Inflammatory macrophage treated with lipopolysaccharide for 4 hours (primary cell): ENCODE results near the gene TMEM223.
"Not testable (repeated sequence)": the region's sequence is repeated elsewhere in the genome, so short reads cannot be mapped to it uniquely, and the experiment has no call there.

Source experiments
- DNase-seq: peaks from one replicate; pipeline ENCODE4 v3.0.0-alpha.2; 2020

TMEM223 gene, protein sequence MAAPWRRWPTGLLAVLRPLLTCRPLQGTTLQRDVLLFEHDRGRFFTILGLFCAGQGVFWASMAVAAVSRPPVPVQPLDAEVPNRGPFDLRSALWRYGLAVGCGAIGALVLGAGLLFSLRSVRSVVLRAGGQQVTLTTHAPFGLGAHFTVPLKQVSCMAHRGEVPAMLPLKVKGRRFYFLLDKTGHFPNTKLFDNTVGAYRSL

DNA sequence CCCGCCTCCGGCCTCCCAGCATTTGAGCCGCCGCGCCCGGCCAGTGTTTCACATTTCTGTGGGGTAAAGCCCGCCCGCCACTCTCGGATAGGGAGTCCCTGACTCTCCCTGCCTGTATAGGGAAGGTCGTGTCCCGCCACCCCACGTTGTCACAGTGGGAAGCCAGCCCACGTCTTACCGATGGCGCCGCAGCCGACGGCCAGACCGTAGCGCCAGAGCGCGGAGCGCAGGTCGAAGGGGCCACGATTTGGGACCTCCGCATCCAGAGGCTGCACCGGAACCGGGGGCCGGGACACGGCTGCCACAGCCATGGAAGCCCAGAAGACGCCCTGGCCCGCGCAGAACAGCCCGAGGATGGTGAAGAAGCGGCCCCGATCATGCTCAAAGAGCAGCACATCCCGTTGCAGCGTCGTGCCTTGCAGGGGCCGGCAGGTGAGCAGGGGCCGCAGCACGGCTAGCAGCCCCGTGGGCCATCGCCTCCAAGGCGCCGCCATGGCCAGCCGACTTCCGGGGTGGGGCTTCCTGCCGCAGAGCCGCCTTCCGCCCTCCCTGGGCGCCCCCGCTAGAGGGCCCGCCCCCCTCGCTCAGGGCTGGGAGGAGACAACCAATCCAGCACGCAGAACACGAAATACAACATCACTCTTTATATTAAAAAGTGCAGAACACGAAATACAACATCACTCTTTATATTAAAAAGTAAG lies at the start of gene TMEM223:
Gene TMEM223 (minus strand): TSS at position 506 of the 701 bp plus-strand sequence. CDS start 12 bp downstream, at position 494.
- peak; percentile 77 for DNase-seq

DNA sequence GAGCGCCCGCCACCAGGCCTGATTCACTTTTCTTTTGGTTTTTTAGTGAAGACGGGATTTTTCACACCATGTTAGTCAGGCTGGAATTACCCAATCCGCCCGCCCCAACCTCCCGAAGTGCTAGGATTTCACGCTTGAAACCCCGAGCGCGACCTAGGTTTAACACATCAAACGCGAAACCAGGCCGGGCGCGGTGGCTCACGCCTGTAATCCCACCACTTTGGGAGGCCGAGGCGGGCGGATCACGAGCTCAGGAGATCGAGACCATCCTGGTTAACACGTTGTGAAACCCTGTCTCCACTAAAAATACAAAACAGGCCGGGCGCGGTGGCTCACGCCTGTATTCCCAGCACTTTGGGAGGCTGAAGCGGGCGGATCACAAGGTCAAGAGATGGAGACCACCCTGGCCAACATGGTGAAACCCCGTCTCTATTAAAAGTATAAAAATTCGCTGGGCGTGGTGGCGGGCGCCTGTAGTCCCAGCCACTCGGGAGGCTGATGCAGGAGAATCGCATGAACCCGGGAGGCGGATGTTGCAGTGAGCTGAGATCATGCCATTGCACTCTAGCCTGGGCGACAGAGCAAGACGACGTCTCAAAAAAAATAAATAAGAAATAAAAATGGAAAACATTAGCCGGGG lies 49.0 kb upstream of the TMEM223 start:
- DNase-seq, result peak; percentile 92

DNA sequence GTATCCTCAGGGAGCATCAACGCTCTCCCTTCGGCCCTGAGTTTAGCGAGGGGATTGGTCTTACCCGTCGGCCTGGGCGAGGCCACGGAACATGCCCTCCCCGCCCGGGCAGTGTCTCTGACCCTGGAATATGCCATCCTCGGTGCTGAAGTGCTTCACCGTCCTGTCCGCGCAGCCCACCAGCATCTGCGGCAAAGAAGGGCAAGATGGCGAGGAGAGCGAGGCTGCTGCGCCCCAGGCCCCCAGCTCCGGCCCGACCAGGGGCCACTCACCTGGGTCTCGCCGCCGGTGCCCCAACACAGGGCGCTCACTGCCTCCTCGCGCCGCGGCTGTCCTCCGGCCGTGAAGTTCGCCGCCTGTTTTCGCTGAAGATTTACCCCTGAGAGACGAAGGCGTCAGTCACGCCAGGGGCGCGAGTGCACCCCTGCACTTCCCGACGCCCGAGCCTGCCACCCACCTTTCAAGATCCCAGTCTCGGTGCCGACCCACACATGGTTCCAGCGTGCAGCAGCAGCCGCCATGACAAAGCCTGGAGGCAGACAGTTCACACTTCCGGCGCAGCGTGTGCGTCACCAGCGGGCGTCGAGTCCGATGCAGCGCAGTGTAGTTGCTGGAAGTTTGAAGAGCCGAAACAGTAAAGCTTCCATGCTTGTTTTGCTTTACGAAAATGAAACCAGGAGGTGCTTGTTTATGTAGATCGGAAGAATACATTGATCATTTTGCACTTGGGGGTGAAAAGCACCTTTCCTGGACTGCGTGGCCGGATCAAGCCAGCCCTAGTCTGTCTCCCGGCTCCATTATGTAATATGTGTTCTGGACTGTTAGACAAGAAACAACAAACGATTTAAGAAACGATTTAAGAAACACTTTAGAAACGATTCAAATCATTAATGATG lies 47.5 kb upstream of the TMEM223 start, which contains the start of gene WDR74:
Gene WDR74 (minus strand): TSS at position 541 of the 896 bp plus-strand sequence. CDS start 20 bp downstream, at position 521.
- DNase-seq, result peak; percentile 97

DNA sequence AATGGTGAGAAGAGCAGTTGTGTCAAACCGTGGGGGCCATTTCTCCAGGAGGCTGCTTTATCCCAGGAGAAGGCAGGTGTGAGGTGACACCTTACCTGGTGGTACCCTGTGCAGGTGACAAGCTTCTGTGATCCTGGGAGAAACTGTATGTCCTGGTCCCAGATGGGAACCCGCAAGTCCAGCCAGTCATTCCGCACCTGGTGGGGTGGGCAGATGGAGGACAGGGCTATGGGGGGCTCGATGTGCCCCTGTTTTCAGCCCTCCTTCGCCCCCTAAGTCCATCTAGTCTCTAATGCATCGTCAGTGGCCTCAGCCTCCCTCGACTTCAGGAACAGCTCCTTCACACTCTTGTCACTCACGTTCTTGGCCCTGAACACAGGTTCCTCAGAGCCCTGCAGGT lies 43.5 kb upstream of the TMEM223 start:
- no peak for DNase-seq

DNA sequence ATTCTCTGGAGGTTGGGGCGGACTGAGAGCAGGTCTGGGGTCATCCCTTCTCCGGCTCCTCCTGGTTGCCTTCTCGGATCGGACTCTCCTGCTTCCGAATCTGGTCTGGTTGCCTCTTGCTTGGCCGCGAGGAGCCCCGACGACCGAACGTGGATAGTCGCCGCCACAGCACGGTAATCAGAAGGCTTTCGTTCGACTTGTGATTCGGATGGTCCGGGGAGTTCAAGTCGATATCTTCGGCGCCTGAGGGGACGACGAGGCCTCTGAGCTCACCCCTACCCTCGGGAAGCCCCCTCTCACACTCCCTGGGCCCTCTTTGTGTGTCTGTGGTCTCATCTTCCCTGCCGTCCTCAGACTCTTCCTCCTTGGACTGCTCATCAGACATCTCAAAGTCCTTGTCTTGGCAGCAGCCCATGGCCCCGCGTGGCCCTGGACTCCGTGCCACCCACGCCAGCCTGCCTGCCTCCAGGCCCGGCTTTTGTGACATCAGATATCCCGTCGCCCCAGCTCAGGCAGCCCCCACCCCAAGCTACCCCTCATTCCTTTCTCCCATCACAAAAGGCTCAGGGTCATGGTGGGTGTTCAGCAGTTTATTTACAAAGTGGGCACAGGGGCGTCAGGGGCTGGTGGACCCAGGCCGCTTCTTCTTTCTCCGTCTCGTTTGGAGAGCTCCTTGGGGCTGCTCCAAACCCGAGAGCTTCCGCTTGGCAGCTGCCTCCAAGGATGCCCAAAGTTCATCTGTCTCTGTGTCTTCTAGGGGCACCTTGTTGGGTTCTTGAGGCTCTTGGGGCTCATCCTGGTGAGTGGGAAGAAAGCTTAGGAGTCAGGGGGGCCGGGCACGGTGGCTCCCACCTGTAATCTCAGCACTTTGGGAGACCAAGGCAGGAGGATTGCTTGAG lies 40.8 kb upstream of the TMEM223 start, which contains the start of gene TEX54:
Gene TEX54 (minus strand): TSS at position 506 of the 899 bp plus-strand sequence.
- DNase-seq, result peak; percentile 18

DNA sequence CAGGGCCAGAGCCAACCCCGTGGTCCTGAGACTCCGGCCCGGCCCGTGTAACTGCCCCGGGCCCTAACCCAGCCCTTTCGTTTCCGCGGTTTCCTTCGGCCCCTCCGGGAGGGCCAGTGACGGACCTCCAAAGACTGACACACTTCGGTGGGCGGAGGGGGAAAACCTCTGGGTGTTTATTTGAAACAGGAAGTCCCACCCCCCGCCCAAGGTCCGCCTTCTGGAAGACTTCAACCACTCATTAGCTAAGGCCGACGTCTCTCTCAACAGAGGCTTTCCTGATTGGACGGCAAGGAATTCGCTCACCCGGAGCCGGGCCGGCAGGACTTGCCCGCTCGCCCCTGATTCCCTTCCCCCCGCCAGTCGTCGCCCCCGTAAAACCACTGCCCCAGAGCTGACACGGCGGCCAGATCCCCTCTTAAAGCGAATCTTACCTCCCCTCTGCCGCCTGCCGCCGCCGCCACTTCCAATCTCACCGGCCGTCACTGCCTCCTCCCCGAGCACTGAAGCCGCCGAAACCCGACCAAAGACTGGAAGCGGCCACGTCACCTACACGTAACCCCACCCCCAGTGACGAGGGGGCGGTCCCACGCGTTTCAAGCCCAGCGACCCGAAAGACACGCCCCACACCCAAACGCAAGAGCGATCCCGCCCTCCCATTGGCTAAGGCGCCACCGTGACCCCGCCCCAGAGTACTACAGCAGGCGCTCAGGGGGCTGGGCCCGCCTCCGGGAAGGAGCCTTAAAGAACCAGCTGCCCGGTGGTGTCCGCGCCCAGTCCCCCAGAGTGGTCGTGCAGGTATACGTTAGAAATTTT lies 39.9 kb upstream of the TMEM223 start, which contains the start of gene STX5:
Gene STX5 (minus strand): TSS at position 532 of the 816 bp plus-strand sequence. CDS start 808 bp downstream, outside the sequence.
- DNase-seq, result peak; percentile 99

DNA sequence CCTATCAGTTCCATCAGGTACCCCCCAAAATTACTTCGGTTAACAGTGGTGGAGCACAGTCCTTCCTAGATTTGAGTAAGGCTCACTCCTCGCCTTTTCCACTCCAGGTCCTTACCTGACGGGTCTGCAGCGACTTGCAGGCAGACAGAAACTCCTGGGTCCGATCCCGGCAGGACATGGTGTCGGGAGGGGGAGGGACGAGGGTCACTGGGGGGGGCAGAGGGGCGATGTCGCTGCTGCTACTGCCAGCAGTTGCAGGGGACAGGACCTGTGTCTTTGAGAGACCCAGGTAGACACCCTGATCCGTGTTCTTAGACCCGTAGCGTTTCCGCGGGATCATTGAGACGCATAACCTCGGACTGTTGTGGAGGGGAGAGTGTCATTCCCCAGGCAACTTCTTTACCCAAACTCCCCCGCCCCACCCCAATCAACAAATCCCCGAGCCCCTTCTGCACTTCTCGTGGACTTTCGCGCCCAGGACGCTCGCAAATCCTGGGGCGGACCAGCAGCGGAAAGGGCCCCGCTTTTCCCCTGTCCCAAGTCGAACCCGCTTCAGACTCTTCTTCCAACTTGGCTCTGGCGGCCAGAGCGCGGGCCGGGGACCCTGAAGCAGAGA lies 39.2 kb upstream of the TMEM223 start:
- no peak for DNase-seq

DNA sequence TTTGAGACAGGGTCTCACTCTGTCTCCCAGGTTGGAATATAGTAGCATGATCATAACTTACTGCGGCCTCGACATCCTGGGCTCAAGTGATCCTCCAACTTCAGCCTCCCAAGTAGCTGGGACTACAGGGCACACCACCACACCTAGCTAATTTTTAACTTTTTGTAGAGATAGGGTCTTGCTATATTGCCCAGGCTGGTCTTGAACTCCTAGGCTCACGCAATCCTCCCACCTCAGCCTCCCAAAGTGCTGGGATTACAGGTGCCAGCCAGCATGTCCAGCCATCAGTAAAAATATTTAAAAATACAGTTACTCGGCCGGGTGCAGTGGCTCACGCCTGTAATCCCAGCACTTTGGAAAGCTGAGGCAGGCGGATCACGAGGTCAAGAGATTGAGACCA lies 36.3 kb upstream of the TMEM223 start:
- DNase-seq, result not testable (repeated sequence)

DNA sequence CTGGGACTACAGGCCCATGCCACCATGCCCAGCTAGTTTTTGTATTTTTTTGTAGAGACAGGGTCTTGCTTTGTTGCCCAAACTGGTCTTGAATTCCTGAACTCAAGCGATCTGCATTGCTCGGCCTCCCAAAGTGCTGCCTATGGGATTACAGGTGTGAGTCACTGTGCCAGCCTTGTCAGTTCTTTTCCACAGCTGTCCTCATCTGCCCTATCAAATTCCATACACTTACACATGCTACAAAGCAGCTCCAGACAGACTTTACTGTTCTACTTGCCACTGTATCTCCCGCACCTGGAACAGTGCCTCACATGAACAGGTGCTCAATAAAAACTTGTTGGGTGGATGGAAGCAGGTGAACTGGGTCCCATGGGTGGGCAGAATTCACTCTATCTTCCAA lies 31.9 kb upstream of the TMEM223 start:
- DNase-seq, result no peak

DNA sequence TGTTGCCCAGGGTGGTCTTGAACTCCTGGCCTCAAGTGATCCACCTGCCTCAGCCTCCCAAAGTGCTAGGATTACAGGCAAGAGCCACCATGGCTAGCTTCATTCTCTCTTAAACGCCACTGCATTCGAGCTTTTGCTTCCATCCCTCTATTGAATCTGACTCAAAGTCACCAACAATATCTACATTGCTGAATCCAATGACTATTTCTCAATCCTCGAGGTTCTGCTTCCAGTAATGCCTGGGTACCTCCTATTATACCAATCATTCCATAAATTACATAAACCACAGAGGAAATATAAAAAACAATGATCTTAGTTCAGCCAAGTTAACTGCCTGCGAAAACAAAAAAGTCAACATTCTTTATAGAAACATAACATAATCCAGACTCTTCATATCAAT lies 25.3 kb upstream of the TMEM223 start:
- DNase-seq, result peak; percentile 61

DNA sequence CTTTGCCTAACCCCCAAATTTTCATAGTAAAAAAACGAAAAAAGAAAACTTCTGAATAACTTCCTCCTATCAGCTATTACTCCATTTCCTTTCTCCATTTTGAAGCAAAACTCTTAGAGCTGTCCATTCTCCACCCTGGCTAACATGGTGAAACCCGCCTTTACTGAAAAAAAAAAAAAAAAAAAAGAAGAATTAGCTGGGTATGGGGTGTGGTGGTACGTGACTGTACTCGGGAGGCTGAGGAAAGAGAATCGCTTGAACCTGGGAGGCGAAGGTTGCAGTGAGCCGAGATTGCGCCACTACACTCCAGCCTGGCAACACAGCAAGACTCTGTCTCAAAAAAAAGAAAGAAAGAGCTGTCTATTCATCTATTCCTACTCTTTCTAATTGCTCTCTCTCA lies 24.8 kb upstream of the TMEM223 start:
- peak; percentile 86 for DNase-seq

DNA sequence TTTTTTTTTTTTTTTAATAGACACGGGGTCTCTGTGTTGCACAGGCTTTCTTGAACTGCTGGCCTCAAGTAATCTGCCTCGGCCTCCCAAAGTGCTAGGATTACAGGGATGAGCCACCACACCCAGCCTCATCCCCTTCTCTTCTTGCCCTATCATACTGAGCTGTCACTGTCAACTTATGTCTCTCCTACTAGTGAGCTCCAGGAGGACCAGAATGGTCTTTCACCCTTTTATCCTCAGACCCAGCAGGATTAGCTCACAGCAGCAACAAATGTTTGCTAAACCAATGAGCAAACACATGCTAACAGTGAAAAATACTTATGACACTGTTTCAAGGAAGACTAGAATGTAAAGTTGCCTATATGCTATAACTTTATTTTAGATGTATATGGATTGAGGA lies 19.9 kb upstream of the TMEM223 start:
- no peak for DNase-seq

DNA sequence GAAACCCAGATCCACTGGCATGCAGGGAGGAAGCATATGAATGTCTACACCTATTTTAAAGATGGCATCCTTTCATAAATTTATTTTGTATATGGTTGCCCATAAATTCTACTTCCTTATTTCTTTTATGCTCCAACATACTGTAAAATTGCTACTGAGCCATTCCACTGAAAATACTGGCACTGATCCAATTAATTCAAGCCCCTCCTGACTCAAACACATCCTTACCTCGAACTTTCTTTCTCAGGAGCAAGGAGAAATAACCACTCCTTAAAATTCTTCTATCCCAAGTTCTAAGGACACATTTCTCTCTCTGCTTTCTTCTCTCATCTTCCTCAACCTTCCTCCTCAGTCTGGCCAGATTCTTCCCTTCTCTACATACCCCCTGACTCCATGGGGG lies 18.9 kb upstream of the TMEM223 start:
- no peak for DNase-seq

DNA sequence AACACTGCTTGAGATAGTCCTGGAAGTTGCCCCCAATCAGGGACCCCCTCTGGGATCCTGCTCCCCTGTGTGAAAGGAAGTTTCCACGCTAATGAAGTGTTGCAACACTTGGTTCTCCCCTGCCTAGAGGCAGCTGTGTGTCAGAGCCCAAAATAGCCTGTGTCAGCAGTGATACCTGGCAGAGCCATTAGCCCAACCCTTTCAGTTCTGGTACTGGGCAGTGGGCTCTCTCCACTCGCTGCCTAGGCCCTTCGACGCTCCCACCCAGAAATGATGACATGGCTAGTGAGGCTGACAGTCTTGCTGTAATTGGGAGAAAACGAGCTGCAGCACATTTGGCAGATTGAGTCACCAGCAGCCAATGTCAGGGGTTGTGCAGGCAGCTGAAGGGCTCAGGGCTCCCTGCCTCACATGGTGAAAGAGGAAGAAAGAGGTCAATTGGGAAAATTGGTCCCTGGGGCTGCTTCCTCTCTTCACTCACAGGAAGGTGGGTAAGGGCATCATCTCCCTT lies 14.9 kb upstream of the TMEM223 start:
- peak; percentile 95 for DNase-seq

DNA sequence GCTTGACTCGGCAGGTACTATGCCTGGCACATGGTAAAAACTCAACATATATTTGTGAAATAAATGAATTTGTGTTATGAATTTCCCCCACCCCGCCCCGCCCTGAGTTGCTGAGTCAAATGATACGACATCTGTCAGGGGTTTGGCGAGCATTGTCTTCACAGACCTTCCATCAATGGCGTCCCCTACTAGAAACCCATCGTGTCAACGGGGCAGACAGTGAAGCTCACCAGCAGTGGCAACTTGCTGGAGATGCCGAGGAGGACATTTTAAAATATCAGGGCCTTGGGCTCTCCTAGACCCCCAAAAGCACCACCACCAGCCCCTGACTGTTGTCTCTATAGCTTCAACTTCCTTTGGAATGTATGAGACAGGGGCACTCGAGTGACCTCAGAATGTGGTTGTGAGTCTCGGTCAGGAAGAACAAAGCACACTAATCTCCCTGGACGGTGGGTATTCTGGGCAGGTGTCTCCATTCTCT lies 14.2 kb upstream of the TMEM223 start:
- peak; percentile 38 for DNase-seq

DNA sequence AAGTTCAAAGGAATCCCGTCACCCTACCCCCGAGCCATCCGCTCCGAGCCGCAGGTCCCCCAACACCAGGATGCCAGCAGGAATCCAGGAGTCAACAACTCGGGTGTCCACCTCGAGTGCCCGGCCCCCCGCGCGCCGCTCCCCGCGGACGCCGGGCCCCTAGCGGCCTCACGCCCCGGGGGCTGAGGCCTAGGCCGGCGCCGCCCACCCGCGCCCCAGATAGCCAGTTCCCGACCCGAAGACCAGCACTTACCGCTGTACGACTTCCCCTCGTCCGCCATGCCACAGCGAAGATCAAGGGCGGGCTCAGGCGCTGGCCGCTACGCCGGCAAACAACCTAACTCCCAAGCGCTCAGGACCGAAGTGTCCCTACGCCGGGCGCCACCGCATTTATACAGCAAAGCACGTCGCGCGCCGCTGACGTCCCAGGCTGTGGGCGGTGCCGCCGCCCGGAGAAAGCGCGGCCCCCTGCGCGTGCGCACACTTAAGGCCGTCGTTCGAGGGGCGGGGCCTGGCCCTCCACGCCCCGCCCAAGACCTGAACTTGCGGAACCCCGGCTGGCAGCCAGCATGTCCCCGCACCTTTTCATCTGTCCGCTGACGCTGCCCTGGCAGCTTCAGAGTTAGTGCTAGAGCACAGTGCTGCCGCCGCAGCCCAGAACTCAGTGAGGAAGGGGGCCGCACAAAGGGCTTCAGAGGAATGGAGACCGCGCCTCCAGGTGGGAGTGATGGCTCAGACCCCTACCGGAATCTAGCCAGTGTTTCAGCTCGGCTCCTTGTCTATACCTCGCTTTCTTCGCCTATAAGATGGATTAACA lies 13.5 kb upstream of the TMEM223 start, which contains the start of gene NXF1:
Gene NXF1 (minus strand): TSS at position 365 of the 817 bp plus-strand sequence. CDS start 84 bp downstream, at position 281.
- DNase-seq, result peak; percentile 95

DNA sequence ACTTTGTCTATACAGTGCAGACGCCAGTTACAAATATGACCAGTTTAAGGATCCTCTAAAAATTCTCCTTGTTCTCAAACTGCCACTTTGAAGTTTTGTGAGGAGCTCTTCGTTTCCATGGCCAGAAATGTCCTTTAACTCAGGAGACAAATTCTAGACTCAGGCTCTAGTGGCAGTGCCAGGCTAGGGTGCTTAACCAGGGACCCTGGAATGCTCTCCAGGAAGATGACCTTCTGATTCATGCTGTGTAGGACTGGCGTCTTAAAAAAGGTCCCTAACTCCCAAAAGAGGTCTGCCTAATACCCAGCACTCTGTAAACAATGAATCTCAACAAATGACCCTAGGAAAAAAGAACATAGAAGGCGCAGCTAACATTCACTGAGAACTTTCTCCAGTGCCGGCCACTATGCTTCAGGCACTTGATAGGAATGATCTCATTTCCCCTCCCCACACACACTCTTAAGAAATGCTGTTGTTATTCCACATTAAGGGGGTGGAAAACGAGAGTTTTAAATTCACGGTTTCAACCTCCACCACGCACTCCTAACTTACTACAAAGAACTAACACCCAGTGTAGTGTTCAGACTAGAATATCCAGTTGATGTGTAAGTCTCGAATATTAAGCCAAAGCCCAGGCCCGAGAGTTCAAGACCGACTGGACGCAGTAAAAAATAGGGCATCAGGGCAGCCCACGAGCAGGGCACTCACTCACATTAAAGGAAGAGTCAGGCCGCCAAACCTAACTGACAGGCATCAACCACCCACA lies 12.7 kb upstream of the TMEM223 start:
- DNase-seq, result peak; percentile 68

DNA sequence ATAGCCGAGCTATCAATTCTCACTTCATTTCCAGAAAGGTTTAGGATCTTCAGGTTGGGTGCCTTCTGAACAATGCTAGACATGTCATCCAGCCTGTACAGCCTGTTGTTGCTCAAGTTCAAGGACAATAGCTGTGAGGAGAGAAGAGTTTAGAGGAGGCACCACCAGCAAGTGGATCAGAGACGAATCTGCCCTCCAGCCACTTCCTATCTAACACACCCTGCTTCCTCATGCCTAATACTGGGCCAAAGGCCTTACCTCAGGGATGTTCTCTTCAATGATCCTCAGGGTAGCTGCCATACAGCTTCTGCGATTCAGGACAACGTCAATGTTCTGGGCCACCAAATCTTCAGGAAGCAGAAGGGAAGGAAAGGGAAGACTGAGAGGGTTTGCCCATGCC lies 9.3 kb upstream of the TMEM223 start:
- DNase-seq, result no peak
